HepG2 (cell line): Measurements from ENCODE around the gene KCNB1.
"Not testable (repeated sequence)": the region's sequence is repeated elsewhere in the genome, so short reads cannot be mapped to it uniquely, and the experiment has no call there.

Experiments used
- ATF7-NPFF ChIP-seq: sonication (generic); formaldehyde crosslinking; IDR thresholded peaks from 2 replicates; pipeline ENCODE4 v1.8.1; 2023; ENCODE audit warnings: mild to moderate bottlenecking, low read depth, missing genetic modification reagents, moderate library complexity
- GABPA ChIP-seq, 2 experiments: IDR thresholded peaks; 2 replicates each; pipeline ENCODE4 v1.6.1; 2011 to 2016; ENCODE audit warnings: low read depth in 2 of 2, low read length in 1 of 2, missing biosample characterization in 1 of 2, missing genetic modification characterization in 1 of 2
- KAT2B ChIP-seq: fragments of 150-350 bp; IDR thresholded peaks from 2 replicates; pipeline ENCODE4 v1.6.1; 2014; ENCODE audit warnings: low read depth, low read length, borderline replicate concordance
- KLF16 ChIP-seq, 2 experiments: sonication (generic) in 1 of 2; formaldehyde crosslinking in 1 of 2; IDR thresholded peaks; 2 replicates each; pipeline versions ENCODE4 v1.6.1 to v1.8.0; 2016 to 2023; ENCODE audit warnings: missing genetic modification reagents in 2 of 2, missing compliant biosample characterization in 1 of 2
- PHF8 ChIP-seq: sonication (generic); formaldehyde crosslinking; IDR thresholded peaks from 2 replicates; pipeline ENCODE4 v1.5.0; 2020; ENCODE audit warnings: missing genetic modification reagents

- not testable (repeated sequence) for TF ChIP-seq ATF7-NPFF (CRISPR knock-in tag); KLF16 (CRISPR knock-in tag; IDR thresholded peaks at IDR 0.05); PHF8; GABPA (IDR thresholded peaks at IDR 0.05; ENCODE audit: low read depth, low read length); GABPA (CRISPR knock-in tag; IDR thresholded peaks at IDR 0.05; ENCODE audit: low read depth); KAT2B
Observed at GRCh38 chr20:49409975-49410621, 72.4 kb downstream of the KCNB1 start.
